Dendritic cell treated with granulocyte-macrophage colony-stimulating factor and Interleukin-4, amounts not matched to agents 40 ng/mL and 50 ng/mL, for 4 days (primary cell): Measurements from ENCODE around the gene NCCRP1.

Experiments
- H3K27ac Mint-ChIP-seq: one replicate; pipeline ENCODE4 v1.8.0; 2022; ENCODE audit warnings: mild to moderate bottlenecking, mixed read lengths
- H3K27me3 Mint-ChIP-seq: one replicate; pipeline ENCODE4 v1.8.0; 2022; ENCODE audit warnings: mild to moderate bottlenecking, mixed read lengths
- H3K36me3 Mint-ChIP-seq: one replicate; pipeline ENCODE4 v1.8.0; 2022; ENCODE audit warnings: low read depth, mixed read lengths
- H3K4me1 Mint-ChIP-seq: one replicate; pipeline ENCODE4 v1.8.0; 2022; ENCODE audit warnings: low read depth, mixed read lengths
- H3K4me3 Mint-ChIP-seq: one replicate; pipeline ENCODE4 v1.8.0; 2022; ENCODE audit warnings: mild to moderate bottlenecking, moderate library complexity, mixed read lengths
- H3K9me3 Mint-ChIP-seq: one replicate; pipeline ENCODE4 v1.8.0; 2022; ENCODE audit warnings: mixed read lengths
- intact Hi-C: fragments of 100-400 bp; cut with micrococcal nuclease; formaldehyde crosslinking; loops from one replicate; pipeline ENCODE4 v1.15.0; 2022

NCCRP1 gene

DNA sequence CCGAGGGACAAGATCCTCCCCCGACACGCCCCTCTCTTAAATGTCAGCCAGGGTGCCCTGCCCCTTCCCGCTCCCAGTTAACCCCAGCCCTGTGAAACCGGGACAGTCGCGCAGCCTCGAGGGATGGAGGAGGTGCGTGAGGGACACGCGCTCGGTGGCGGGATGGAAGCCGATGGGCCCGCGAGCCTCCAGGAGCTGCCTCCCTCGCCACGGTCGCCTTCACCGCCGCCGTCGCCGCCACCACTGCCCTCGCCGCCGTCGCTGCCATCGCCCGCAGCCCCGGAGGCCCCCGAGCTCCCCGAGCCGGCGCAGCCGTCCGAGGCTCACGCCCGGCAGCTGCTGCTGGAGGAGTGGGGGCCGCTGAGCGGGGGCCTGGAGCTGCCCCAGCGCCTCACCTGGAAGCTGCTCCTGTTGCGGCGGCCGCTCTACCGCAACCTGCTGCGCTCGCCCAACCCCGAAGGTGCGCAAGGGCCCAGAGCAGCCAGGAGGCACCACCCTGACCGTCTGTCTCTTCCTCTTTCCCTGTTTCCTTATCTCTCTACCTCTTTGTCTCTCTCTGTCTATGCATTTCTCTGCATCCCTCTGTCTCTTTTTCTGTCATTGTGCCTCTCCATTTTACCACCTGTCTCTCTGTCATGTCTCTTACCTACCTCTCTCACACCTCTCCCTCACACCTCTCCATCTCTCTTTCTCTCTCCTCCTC, at the start of gene NCCRP1:
TSS of gene NCCRP1 (plus strand) at position 105 of the 703 bp plus-strand sequence. CDS start at position 124, 19 bp downstream.
- Mint-ChIP-seq H3K36me3 (no peaks in the 10 kb centered on the region), H3K9me3 (no peaks in the 10 kb centered on the region), H3K4me1 (peaks cover 5% of the 10 kb centered on the region), H3K27me3 (peaks cover 72% of the 10 kb centered on the region), H3K27ac (no peak within 1 kb of the TSS), H3K4me3 (no peak within 1 kb of the TSS)
- intact Hi-C loops = no loop called here

DNA sequence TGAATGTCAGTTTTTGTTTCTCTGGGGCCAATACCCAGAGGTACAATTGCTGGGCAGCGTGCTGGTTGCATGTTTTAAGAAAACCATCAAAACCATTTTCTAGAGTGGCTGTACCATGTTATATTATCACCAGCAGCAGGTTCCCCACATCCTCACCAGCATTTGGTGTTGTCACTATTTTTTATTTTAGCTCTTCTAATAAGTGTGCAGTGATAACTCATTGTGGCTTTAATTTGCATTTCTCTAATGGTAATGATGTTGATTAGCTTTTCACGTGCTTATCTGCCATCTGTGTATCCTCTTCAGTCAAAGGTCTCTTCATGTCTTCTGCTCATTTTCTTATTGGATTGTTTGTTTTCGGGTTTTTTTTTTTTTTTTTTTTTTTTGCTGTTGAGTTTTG, 49.3 kb upstream of the NCCRP1 start:
- H3K9me3 Mint-ChIP-seq = no peaks in the 10 kb centered on the region
- intact Hi-C loops = no loop called here
- H3K4me3 Mint-ChIP-seq = no peak overlapping the region
- H3K4me1 Mint-ChIP-seq = peaks cover 24% of the 10 kb centered on the region
- no peaks in the 10 kb centered on the region for H3K36me3 Mint-ChIP-seq
- H3K27me3 Mint-ChIP-seq = peaks cover 2% of the 10 kb centered on the region
- no peak overlapping the region for H3K27ac Mint-ChIP-seq

DNA sequence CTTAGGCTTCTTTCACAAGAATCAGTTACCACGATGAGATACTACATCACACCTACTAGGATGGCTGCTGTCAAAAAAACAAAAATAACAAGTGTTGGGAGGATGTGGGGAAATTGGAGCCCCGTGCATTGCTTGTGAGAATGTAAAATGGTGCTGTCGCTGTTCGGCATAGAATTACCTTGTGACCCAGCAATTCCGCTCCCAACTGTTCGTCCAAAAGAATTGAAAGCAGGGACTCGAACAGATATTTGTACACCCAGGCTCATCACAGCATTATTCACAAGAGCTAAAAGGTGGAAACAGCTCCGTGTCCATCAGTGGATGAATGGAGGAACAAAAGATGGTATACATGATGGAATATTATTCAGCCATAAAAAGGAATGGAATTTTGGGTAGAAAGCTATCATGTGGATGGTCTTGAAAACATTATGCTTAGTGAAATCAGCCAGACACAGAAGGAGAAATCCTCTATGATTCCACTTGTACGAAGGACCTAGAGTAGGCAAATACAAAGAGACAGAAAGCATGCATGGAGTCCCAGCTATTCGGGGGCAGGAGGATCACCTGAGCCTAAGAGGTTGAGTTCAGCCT, 47.7 kb upstream of the NCCRP1 start:
- H3K36me3 Mint-ChIP-seq = peaks cover 6% of the 10 kb centered on the region
- peaks cover 13% of the 10 kb centered on the region for H3K4me1 Mint-ChIP-seq
- no peak overlapping the region for H3K4me3 Mint-ChIP-seq
- H3K9me3 Mint-ChIP-seq = no peaks in the 10 kb centered on the region
- no peak overlapping the region for H3K27ac Mint-ChIP-seq
- intact Hi-C loops = no loop called here
- peaks cover 2% of the 10 kb centered on the region for H3K27me3 Mint-ChIP-seq

DNA sequence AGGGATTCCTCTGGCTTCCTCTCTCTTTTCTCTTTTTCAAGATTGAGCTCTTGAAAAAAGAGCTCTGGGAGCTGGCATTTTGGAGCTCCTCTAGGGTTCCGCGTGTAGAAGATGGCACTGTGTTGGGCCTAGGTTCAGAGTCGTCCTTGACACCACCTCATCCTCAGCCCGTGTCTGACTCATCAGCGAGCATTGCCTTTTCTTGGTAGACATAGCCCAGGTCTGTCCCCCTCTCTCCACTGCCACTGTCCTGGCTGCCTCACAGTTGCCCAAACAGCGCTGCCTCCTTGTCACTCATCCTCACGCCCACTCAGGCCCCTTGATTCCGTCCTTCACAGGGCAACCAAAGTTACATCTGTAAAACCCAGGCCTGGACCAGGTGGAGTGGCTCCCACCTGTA, 46.5 kb upstream of the NCCRP1 start:
- Mint-ChIP-seq H3K9me3 (no peaks in the 10 kb centered on the region), H3K27ac (no peak overlapping the region), H3K27me3 (no peaks in the 10 kb centered on the region)

DNA sequence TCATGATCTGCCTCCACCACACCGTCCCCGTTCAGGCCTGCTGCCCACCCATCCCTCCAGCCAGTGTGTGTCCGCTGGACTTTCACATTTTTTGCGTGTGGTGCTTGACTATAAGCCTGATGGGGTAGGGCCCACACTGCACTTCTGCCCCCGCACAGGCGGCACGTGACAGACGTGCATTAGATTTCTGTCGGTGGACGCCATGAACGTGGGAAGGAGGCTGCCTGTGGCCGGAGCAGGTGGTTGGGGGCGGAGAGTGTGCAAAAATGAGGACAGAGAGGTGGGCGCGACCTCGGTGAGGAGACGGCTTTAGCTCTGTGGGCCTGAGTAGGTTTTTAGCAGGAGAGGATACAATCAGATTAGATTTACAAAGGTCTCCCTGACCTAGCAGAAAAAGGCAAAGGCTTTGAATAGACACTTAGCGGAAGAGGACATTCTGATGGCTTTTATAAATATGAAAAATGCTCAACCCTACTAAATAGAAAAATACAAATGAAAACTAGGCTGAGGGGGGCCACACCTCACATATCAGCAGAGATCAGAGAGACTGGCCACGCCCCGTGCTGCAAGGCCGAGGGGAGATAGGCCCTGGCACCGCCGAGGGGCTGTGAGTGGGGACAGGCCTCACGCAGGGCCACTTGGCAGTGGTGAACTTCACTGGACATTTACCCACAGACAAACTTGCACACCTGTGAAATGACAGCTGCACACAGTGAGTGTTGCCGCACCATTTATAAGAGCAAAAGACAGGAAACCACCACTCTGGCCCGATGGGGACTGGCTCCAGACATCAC, 45.8 kb upstream of the NCCRP1 start:
- intact Hi-C loops = no loop called here

More for the DNA sequence above, 46.5 kb upstream of the NCCRP1 start:
- intact Hi-C loops = no loop called here
- Mint-ChIP-seq H3K36me3 (peaks cover 9% of the 10 kb centered on the region), H3K4me3 (no peak overlapping the region), H3K4me1 (peaks cover 1% of the 10 kb centered on the region)

GRCh38 chr19:39152066-39152465, 44.7 kb upstream of the NCCRP1 start:
- Mint-ChIP-seq H3K9me3 (no peaks in the 10 kb centered on the region), H3K27me3 (no peaks in the 10 kb centered on the region), H3K36me3 (peaks cover 9% of the 10 kb centered on the region), H3K27ac (no peak overlapping the region), H3K4me3 (no peak overlapping the region), H3K4me1 (no peaks in the 10 kb centered on the region)
- intact Hi-C loops = no loop called here

More for the DNA sequence above, 45.8 kb upstream of the NCCRP1 start:
- no peaks in the 10 kb centered on the region for H3K9me3 Mint-ChIP-seq
- no peaks in the 10 kb centered on the region for H3K27me3 Mint-ChIP-seq
- H3K27ac Mint-ChIP-seq = no peak overlapping the region
- H3K36me3 Mint-ChIP-seq = peaks cover 9% of the 10 kb centered on the region
- no peak overlapping the region for H3K4me3 Mint-ChIP-seq
- H3K4me1 Mint-ChIP-seq = no peaks in the 10 kb centered on the region

DNA sequence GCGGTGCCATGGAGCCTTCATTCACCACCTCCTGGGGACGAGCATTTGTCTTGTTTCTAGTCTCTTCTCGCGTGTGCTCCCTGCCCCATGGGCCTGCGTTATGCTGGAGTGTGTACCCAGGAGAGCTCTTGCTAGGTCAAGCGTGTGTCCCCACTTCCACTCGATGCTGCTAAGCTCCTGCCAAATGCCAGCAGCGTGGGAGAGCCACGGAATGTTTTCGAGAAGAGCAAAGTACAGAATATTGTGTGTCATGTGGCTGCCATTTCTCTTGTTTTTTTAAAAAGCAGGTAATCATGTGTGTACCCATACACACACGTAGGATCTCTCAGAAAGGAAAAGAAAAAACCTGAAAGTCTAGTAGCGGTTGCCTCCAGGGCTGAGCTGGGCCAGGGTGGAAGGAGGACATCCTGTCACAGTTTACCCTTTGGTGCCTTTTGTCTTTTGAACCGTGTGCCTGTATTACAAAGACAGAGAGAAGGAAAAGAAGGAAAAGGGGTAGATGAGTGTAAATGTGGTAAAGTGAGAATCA, 42.6 kb upstream of the NCCRP1 start:
- Mint-ChIP-seq H3K36me3 (peaks cover 13% of the 10 kb centered on the region), H3K27me3 (no peaks in the 10 kb centered on the region), H3K4me1 (no peaks in the 10 kb centered on the region), H3K9me3 (no peaks in the 10 kb centered on the region), H3K4me3 (no peak overlapping the region), H3K27ac (no peak overlapping the region)
- intact Hi-C loops = no loop called here

- no peak overlapping the region for H3K27ac Mint-ChIP-seq
Observed at GRCh38 chr19:39154629-39155100, 42.1 kb upstream of the NCCRP1 start.

DNA sequence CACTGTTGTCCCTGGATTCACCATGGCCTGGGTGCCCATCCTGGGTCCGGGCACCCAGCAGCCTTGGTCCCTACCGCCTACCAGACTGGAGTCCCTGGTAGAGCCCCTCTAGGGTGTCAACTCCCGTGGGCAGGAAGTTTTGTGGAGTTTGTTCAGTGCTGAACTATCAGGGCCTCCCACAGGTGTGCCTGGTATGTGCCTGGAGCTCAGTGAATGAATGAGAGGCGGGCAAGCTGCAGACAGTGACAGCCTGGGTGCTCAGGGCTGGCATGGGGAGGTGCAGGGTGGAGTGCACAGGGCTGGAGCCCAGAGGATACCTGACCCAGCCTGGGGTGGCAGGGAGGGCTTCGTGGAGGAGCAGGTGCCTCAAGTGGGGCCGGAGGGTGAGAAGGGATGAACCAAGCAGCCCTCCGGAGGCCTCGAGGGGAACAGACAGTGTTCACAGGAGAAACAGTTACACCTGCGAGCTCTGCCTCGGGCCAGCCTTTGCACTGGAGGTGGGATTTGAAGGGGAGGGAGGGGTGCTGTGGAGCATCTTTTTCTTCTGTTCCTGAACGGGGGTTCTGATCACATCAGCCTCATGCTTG, 41.6 kb upstream of the NCCRP1 start:
- Mint-ChIP-seq H3K27me3 (no peaks in the 10 kb centered on the region), H3K27ac (no peak overlapping the region), H3K36me3 (peaks cover 20% of the 10 kb centered on the region), H3K4me3 (no peak overlapping the region), H3K9me3 (no peaks in the 10 kb centered on the region), H3K4me1 (peaks cover 2% of the 10 kb centered on the region)
- intact Hi-C loops = no loop called here

More at GRCh38 chr19:39154629-39155100, 42.1 kb upstream of the NCCRP1 start:
- intact Hi-C loops = no loop called here
- Mint-ChIP-seq H3K4me3 (no peak overlapping the region), H3K27me3 (no peaks in the 10 kb centered on the region), H3K9me3 (no peaks in the 10 kb centered on the region), H3K36me3 (peaks cover 18% of the 10 kb centered on the region), H3K4me1 (no peaks in the 10 kb centered on the region)

DNA sequence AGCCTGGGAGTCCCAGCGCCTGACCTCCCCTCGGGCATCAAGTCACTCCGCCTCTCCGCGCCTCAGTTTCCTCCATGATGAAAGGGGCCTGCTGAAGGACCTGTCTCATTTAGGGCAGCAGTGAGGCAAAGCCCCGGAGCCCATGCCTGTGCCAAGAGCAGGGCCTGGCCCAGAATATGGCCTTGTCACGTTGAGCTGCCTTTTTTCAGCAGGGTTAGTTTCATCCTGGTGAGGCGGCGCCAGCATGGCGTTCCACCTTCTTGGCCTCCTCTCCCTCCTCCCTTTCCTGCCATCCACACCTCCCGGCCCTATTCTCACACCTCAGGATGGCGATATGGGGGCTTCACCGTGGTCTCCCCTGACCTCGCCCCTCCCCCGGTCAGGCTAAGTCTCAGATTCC, 41.0 kb upstream of the NCCRP1 start:
- intact Hi-C loops = no loop called here
- peaks cover 20% of the 10 kb centered on the region for H3K36me3 Mint-ChIP-seq
- H3K4me3 Mint-ChIP-seq = no peak overlapping the region
- H3K9me3 Mint-ChIP-seq = no peaks in the 10 kb centered on the region
- peaks cover 8% of the 10 kb centered on the region for H3K4me1 Mint-ChIP-seq
- no peak overlapping the region for H3K27ac Mint-ChIP-seq
- H3K27me3 Mint-ChIP-seq = no peaks in the 10 kb centered on the region

DNA sequence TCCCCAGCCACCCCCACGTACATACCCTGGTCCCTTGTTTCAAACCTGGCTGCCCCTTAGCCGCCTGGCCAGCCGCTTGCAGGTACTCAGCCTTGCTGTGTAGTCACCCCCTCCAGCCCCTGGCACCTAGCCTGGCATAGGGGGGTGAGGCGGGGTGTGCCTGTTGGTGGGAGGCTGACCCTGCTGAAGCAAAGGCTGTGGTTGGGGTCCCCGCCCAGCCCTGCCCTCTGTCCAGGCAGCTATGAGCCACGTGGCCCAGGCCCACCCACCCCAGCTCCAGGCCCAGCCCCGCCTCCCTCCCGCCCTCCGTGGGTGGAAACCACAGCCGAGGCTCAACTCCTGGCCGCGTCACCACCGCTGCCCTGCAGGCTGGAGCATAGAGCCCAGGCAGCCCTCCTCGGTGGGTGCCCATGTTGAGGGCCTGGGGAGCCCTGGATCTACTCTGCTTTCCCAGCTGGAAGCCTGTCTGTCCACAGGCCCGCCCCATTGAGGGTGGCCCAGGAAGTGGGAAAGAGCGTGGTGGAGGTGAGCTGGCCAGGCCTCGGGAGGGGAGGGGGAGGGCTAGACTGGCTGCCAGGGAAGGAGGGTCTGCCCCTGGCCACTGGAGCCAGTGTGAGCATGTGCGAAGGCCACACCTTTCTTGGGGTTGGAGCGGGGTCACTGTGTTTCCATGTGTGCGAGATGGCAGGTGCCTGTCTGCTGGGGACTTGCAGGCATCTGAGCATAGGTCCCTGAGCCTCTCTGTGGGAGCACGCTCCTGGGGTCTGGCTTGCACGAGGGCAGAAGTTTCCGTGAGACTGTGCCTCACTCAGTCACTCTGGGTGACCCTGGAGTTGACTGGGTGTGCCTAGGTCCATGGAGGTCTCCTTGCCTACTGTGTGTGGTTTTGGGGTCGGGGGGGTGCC, 40.2 kb upstream of the NCCRP1 start:
- H3K27ac Mint-ChIP-seq = no peak overlapping the region
- intact Hi-C loops = no loop called here
- no peaks in the 10 kb centered on the region for H3K27me3 Mint-ChIP-seq
- no peak overlapping the region for H3K4me3 Mint-ChIP-seq
- H3K4me1 Mint-ChIP-seq = peaks cover 15% of the 10 kb centered on the region
- no peaks in the 10 kb centered on the region for H3K9me3 Mint-ChIP-seq
- peaks cover 20% of the 10 kb centered on the region for H3K36me3 Mint-ChIP-seq

DNA sequence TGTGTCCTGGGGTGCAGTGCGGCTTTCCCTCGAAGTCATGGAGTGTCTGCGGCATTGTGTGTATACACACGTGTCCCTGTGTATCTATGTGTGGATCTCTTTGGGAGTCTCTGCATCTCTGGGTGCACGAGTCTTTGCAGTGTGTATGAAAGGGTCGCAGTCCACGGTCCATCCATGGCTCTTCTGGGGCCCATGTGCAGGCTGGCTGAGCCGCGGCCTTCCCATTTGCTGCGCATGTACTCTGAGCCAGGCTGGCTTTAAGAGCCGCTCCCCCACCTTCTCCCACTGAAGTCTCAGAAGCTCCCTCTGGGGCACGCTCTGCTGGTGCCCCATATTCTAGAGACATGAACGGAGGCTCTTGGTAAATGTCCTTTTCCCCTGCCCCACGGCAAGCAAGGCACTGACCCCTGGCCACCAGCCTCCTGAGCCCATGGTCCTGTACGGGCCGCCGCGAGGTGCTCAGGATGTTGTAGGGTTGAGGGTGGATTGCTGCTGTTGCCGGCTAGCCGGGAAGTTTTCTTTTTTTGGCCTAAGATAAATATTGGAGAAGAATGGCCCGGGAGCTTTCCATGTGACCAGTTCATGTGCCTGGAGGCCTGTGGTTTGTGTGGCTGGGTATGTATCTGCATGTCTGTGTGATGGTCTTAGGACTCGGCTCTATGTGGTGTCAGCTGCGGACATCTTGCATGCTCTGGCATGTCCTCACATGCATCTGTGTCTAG, 39.3 kb upstream of the NCCRP1 start:
- no peaks in the 10 kb centered on the region for H3K27me3 Mint-ChIP-seq
- H3K4me1 Mint-ChIP-seq = peaks cover 19% of the 10 kb centered on the region
- intact Hi-C loops = no loop called here
- H3K36me3 Mint-ChIP-seq = peaks cover 20% of the 10 kb centered on the region
- no peak overlapping the region for H3K27ac Mint-ChIP-seq
- no peaks in the 10 kb centered on the region for H3K9me3 Mint-ChIP-seq
- no peak overlapping the region for H3K4me3 Mint-ChIP-seq
